Right ventricle myocardium superior (tissue), 1 donor: ENCODE data around the gene WFS1. TPM values are rescaled to one million over a fixed set of nuclear protein-coding genes. Genes with fewer than 3 reads are reported as not detected.

ENCODE experiments used
- ATAC-seq: fragments of 200-7000 bp; cut with Tn5 transposase; one replicate; pipeline ENCODE4 v1.9.1; 2020; ENCODE audit warnings: mild to moderate bottlenecking; ENCODE audit not compliant: poor library complexity
- DNase-seq: peaks from one replicate; pipeline ENCODE4 v3.0.0-alpha.2; 2020
- intact Hi-C: fragments of 100-400 bp; cut with DNase I; formaldehyde crosslinking; loops from one replicate; pipeline ENCODE4 v1.11.2; 2022
- total RNA-seq: library from RNA; stranded (reverse); fragmentation: NEBNext Ultra II Directional; extraction: Animal tissue kit (Norgen Biotek cat#: 25700); gene quantifications from one replicate; pipeline ENCODE4 v1.2.1, GENCODE V29; 2021
- donor health status: DM: no; HTN: yes; CAD: no; lungs with severe emphysema.

WFS1 gene
- total RNA-seq, 1 donor from 2014 or later: 81.7 TPM

DNA sequence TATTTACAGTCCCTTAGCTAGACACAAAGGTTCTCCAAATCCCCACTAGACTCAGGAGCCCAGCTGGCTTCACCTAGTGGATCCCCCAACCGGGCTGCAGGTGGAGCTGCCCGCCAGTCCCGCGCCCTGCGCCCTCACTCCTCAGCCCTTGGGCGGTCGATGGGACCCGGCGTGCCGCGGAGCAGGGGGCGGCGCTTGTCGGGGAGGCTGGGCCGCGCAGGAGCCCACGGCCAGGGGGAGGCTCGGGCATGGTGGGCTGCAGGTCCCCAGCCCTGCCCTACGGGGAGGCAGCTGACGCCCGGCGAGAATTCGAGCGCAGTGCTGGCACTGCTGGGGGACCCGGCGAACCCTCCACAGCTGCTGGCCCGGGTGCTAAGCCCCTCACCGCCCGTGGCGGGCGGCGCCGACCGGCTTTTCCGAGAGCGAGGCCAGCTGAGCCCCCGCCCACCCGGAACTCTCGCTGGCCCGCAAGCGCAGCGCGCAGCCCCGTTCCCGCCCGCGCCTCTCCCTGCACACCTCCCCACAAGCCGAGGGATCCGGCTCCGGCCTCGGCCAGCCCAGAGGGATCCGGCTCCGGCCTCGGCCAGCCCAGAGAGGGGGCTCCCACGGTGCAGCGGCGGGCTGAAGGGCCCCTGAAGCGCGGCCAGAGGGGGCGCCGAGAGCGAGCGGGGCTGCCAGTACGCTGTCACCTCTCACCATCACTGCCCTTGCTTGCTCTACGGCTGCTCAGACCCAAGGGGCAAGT lies 39.4 kb downstream of the WFS1 start:
- ATAC-seq (peak; percentile 85), DNase-seq (no peak)
- intact Hi-C loops: no loop called here

DNA sequence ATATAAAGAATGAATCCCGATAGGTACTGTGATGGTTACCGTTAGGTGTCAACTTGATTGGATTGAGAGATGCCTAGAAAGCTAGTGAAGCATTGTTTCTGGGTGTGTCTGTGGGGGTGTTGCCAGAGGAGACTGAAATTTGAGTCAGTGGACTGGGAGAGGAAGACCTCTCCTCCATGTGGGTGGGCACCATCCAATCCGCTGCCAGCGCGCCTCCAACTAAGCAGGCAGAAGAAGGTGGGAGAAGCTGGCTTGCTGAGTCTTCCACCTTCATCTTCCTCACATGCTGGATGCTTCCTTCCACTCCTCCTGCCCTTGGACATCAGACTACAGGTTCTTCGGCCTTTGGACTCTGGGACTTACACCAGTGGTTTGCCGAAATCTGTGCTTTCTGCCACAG lies 40.1 kb downstream of the WFS1 start:
- DNase-seq (no peak), ATAC-seq (no peak)
- intact Hi-C loops: no loop called here

- ATAC-seq: no peak
- intact Hi-C loops: no loop called here
- DNase-seq: no peak
Observed at GRCh38 chr4:6313216-6313615, 43.6 kb downstream of the WFS1 start.

DNA sequence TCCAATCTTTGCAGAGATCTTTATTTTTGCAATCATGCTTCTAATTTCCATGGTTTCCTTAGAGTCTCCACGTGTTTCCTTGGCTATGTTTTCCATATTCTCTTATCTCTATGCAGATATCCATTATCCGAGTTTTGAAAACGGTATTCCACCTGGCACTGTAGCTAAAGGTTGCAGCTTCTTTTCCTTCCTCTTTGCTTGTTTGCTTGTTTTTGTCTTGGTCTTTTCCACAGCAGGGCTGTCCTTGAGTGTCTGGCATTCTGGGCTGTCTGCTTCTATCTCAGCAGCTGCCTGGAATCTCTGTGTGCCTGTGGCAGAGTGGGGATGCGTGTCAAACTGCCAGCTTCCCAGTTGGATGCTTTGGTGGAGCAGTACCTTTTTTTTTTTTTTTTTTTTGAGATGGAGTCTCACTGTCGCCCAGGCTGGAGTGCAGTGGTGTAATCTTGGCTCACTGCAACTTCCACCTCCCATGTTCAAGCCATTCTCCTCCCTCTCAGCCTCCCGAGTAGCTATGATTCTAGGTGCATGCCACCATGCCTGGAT lies 46.9 kb downstream of the WFS1 start:
- no peak for ATAC-seq
- intact Hi-C loops: no loop called here
- no peak for DNase-seq

GRCh38 chr4:6318206-6318605 lies 48.6 kb downstream of the WFS1 start:
- no peak for ATAC-seq
- intact Hi-C loops: no loop called here
- DNase-seq: no peak

DNA sequence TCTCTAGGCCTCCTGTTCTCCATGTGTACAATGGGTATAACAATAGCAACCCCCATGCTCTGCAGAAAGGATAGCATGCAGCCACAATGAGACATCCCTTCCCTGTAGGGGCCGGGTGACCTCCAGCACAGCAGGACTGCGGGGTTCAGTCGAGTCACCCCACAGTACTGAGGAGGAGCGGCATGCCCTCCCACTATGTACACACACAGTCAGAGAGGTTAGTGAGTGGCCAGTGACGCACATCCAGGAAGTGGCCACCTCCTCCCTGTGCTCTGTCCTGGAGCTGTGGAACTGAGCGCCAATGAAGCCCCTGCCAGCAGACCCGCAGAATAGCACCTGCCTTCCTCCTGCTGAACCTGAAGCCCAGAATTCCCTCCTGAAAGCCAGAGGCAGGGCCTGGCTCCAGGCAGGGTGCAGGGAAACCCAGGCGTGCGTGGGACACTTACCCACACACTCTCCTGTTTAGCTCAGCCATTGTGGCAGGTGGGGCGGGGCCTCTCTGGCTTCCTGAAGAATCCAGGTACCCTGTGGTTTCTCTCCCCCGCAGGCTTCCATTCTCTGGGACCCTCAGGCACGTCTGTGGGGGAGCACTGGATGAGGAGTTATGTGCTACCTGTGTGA lies 50.0 kb downstream of the WFS1 start:
- DNase-seq (no peak), ATAC-seq (no peak)
- intact Hi-C loops: no loop called here

DNA sequence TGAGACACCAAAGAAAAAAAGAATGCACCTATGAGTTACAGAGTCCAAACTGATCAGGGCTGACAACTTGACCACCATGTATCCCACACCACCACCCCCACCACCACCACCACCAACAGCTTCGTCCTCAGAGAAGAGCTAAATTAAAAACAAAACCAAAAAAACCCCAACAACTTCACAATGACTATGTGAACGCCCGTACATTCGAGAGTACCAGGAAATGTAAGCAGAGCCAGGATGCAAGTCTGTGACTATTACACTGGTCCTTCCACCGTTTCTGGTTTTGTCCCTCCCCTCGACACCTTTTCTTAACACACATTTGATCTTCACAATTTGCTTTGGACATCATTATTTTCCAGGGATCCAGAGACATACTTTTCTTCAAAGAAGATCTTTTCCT lies 51.0 kb downstream of the WFS1 start:
- ATAC-seq (no peak), DNase-seq (no peak)
- intact Hi-C loops: no loop called here

DNA sequence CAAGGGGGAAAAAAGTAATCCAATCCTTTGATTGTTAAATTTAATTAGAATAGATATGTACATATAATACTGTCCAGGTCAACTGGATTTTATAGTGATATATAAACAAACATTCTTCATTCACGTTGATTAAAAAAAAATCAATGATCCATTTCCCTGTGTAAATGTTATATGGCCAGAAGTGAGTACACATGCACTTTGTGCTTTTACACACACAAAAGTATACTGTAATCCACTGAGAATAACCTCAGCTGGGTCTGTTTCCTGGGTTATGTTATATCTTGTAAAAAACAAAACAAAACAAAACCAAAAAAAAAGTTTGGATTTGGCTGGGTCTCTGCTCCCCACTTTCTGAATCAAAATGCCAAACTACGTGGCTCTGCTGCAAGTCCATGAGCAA lies 51.7 kb downstream of the WFS1 start:
- no peak for ATAC-seq
- no peak for DNase-seq
- intact Hi-C loops: no loop called here

- no peak for DNase-seq
- ATAC-seq: no peak
- intact Hi-C loops: no loop called here
Observed at GRCh38 chr4:6322067-6322760, 52.6 kb downstream of the WFS1 start.

- intact Hi-C loops: no loop called here
- no peak for DNase-seq
- ATAC-seq: no peak
Observed at GRCh38 chr4:6322761-6323566, 53.3 kb downstream of the WFS1 start.

DNA sequence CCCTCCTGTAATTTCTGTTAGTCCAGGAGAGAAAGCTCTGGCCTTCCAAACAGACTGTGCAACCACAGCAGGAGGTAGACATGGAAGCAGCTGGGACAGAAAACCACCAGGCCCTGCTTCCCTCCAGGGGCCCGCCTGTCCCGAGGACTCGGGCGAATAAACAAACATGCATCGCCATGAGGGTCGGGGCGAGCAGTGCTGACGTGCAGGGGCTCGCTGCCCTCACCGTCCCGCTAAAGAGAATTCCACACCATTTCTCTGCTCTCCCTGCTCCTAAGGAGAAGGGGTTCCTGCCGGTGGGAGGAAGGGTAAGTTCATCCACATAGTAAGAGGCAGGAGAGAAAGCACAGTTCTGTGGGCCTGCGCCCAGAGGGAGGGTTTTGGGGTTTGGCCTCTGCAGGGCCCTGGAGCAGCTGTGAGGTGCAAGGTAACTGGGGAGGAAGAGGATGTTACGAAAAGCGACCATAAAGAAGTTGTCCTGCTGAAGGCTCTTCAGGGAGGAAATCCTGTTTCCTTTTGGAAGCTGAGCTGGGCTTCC lies 54.9 kb downstream of the WFS1 start:
- ATAC-seq (no peak), DNase-seq (no peak)
- intact Hi-C loops: no loop called here

DNA sequence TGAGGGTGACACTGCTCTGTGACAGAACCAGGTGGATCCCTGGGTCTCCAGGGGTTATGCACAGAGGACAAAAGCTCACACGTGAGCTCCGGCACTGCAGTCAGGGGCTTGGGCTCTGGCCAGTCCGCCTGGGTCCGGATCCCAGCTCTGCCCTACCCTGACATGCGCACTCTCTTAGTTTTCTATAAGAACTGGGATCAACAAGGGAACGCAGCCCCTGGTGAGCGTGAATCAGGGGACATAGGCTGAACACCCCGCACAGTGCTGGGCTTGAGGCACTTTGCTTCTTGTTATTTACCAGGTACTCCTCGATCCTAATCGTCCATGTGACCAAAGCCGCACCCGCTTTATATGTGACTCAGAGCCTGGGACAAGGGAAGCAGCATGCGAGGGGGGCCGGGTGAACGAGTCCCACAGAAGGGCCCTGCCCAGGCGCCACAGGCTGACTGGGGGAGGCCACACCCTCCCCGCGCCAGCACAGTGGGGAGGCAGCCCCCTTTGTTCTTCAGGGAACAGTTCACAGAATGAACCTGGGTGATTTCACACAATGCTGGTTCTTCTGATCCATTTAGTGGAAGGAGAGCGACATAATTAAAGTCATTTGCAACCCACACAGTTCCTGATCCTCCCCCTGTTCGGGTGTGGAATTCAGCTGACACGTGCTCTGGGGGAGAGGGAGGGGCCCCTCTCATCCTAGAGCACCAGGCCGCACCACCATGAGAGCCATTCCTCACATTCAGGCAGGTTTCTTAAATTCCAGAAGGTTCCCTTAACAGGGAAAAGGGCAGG lies 55.5 kb downstream of the WFS1 start:
- intact Hi-C loops: loop anchor here (5.0 kb wide), 2 partner anchors 63 to 328 kb away; no protein-coding TSS in a partner anchor
- peak; percentile 19 for ATAC-seq
- peak; percentile 67 for DNase-seq

- intact Hi-C loops: loop anchor here (5.0 kb wide), 2 partner anchors 64 to 329 kb away; no protein-coding TSS in a partner anchor
- DNase-seq: no peak
- no peak for ATAC-seq
Observed at GRCh38 chr4:6325788-6326290, 56.2 kb downstream of the WFS1 start.

DNA sequence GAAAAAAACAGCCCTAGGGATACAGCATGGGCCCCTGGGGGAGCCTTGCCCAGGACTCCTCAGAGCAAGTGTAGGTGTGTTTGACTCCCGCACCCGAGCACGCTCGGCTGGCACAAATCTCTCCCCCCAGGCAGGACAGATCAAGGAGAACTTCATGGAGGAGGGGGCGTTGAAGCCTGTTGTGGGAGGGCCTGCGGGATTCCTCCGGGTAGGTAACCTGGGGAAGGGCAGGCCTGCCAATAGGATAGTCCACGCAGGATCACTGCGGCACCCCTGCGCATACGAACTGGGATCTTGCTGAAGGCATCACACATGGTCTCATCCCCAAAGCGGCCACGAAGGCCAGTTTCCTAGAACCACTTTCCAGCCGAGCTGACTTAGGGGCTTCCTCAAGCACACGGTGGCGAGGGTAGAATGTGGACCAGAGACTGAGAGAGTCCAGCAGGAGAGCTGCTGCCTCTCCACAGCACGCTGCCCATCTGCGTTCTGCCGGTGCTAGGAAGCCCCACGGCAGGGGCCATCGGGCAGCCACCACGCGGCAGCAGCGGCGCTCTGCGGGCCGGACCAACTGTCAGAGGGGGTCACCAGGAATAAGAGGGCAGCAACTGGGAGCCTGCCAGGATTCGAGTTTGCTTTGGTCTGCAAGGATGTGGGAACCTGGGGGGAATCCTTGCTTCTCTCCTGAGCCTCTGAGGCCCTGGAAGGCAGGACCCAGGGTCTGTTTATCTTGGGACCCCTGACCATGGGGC lies 56.8 kb downstream of the WFS1 start:
- DNase-seq: no peak
- no peak for ATAC-seq
- intact Hi-C loops: loop anchor here (5.0 kb wide), 2 partner anchors 64 to 329 kb away; no protein-coding TSS in a partner anchor

- intact Hi-C loops: loop anchor here (5.0 kb wide), 2 partner anchors 65 to 330 kb away; no protein-coding TSS in a partner anchor
- DNase-seq (peak; percentile 88), ATAC-seq (peak; percentile 86)
Observed at GRCh38 chr4:6327220-6327917, 57.7 kb downstream of the WFS1 start.

GRCh38 chr4:6328526-6328925 lies 58.9 kb downstream of the WFS1 start:
- no peak for ATAC-seq

More at GRCh38 chr4:6328526-6328925, 58.9 kb downstream of the WFS1 start:
- no peak for DNase-seq
- intact Hi-C loops: loop anchor here (5.0 kb wide), 2 partner anchors 66 to 331 kb away; no protein-coding TSS in a partner anchor
